GM12874 (cell line): ENCODE results near the gene CPN2.

Experiments used
- TF ChIP-seq, protein P1 (sequence below): IDR thresholded peaks from 2 replicates; pipeline ENCODE4 v1.5.1; 2011; ENCODE audit warnings: low read depth, mild to moderate bottlenecking, control low read depth, low read length, moderate library complexity; ENCODE audit not compliant: insufficient read depth

Gene CPN2

DNA sequence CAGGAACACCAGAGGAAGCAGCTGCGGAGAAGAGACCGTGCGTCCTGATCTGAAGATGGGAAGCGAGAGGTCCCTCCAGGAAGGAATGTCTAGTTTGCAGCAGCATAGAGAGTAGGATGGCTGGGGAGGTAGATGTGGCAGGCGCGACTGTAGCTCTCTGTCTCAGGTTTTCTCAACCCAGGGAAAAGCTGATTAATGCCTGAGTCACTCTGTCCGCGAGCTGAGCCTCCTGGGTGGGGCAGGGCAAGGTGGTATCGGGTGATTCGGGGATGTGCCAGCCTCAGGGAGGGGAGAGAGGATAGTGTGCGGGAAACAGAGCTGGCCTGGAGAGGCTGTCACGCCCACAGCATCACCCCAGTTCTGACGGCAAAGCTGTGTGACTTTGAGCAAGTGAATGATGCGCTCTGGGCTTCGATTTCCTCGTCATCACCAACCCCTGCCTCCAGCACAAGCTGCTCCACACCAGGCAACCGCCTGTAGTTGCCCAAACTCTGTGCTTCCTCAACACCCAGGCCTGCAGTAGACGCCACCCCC, 28.4 kb downstream of the CPN2 start:
- TF ChIP-seq, protein P1, sequence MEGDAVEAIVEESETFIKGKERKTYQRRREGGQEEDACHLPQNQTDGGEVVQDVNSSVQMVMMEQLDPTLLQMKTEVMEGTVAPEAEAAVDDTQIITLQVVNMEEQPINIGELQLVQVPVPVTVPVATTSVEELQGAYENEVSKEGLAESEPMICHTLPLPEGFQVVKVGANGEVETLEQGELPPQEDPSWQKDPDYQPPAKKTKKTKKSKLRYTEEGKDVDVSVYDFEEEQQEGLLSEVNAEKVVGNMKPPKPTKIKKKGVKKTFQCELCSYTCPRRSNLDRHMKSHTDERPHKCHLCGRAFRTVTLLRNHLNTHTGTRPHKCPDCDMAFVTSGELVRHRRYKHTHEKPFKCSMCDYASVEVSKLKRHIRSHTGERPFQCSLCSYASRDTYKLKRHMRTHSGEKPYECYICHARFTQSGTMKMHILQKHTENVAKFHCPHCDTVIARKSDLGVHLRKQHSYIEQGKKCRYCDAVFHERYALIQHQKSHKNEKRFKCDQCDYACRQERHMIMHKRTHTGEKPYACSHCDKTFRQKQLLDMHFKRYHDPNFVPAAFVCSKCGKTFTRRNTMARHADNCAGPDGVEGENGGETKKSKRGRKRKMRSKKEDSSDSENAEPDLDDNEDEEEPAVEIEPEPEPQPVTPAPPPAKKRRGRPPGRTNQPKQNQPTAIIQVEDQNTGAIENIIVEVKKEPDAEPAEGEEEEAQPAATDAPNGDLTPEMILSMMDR = no peak

DNA sequence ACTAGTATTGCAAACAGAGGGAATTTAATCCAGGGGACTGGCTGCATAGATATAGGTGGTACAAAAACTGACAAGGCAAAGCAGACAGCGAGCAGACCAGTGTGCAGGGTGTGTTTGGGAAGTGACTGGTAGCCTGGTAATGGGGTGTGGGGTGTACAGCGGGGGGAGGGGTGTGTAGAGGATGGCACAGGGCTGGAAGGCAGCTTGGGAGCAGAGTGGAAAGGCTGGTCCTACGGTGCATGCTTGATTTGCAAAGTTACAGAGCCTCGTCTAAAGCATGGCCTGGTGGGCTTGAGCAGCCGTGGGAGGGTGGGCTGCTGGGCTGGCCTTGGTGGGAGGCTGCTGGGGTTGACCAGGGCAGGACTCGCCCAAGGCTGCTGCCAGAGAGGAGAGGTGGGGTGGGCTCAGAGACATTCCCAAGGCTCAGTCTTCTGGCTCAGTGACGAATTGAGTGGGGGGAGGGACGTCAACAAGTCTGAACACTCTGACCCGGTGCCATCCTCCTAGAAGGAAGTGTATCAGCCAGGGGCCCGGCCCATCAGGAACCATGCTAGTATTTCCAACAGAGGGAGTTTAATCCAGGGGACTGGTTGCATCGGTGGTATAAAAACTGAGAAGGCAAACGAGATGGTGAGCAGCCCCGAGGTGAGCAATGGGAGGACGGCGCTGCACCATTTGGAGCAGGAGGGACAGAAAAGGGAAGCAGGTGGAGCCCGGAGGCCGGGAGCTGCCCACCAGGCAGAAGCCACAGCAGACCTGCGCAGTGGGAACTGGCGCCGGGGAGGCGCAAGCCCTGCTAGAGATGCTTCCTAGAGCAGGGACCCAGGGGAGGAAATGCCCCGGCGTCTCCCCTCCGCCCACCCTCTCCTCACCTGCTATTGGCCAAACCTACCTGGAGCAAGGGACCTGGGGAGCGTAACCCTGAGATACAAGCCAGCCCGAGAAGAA, 29.2 kb downstream of the CPN2 start:
- TF ChIP-seq, protein P1 = no peak

DNA sequence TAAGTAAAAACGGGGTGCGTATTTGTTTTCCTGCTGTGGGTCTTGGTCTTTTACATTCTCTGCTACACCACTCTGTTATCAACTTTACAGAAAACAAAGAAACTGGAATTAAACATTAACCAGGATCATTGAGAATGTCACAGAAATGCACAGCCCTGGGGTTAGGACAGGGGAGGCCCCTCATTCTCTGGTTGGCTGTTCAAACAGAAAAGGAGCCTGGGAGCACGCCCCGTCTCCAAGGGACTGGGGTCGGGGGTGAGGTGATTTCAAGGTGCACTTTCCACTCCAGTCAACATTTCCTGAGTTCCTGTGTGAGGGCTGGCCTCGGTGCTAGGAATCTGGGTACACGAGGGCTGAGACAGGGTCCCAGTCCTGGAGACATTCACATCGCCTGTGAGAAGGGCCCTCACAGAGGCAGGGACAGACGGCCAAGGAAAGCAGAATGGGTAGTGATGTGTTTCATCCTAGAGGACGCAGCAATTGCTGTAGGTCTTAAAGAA, 30.3 kb downstream of the CPN2 start:
- TF ChIP-seq, protein P1 = no peak

DNA sequence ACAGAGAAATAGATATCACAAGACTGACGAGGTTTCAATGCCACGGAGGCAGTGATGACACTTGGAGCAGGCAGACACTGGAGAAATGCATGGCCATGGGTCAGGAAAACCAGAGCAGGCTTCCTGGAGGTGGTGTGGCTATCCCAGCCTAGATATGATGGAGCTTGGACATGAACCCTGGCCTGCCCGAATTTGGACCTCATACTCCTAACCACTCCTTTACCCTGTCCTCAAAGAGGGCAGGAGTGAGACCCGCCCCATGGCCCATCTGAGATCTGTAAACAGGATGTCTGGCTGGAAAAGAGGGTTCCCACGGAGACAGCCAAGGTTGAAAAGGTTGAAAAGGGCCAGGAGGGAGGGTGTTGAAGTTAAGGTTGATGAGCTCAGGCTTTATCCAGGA, 31.0 kb downstream of the CPN2 start:
- TF ChIP-seq, protein P1 = no peak

DNA sequence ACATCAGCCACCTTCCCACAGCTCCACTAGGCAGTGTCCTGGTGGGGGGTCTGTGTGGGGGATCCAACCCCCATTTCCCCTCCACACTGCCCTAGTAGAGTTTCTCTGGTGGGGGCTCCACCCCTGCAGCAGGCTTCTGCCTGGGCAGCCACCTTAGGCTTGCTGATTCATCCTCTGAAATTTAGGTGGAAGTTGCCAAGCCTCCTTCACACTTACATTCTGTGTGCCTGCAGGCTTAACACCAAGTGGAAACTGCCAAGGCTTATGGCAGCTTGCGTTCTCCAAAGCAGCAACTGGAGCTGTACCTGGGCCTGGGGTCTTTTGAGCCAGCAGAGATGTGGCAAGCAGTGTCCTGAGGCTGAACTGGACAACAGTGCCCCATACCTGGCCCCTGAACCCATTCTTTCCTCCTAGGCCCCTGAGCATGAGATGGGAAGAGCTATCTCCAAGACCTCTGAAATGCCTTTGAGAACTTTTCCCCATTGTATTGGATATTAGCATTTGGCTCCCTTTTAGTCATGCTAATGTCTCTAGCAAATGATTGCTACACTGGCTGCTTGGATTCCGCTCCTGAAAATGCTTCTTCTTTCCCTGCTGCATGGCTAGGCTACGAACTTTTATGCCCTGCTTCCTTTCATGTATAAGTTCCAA, 32.5 kb downstream of the CPN2 start:
- TF ChIP-seq, protein P1 = no peak

DNA sequence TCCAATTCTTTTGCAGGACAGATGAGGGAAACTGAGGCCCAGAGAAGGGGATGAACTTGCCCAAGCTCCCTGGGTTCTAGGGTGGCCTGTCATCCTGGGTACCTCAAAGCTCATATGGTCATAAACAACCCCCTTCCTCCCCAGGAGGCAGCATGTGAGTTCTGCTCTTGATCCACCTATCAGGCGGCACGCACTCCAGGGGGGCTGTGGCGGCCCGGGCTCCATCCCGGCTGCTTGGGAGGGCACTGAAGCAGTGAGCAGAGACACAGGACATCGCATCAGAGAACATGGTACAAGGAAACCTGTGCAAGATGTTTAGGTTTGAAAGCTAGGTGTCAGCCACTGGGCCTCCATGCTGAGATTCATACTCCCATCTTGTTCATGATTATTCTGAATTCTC, 34.2 kb downstream of the CPN2 start:
- TF ChIP-seq, protein P1 = no peak

DNA sequence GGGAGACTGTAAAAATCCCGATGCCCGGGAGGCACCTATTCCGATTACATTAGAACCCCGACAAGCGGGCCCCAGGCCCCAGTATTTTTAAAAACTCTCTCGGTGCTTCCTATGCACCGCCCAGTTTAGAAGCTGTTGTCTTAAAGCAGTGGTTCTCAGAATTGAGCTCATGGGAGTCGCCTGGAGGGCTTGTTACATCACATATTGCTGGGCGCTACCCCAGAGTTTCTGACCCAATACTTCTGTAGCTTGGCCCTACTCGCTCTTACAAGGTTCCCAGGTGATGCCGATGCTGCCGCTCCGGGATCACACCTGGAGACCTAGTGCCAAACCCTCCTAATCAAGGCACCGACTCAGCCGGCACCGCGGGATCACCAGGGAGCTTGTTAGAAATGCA, 35.2 kb downstream of the CPN2 start:
- TF ChIP-seq, protein P1 = no peak
